Chondrocyte (in vitro differentiated cells): Measurements from ENCODE around the gene KCNG4. TPM values are rescaled to one million over a fixed set of nuclear protein-coding genes. Genes with fewer than 3 reads are reported as not detected.

Experiments
- DNase-seq: peaks from one replicate; pipeline ENCODE4 v3.0.0; 2021; ENCODE audit warnings: mixed read lengths, low spot score
- H3K27ac Mint-ChIP-seq: one replicate; pipeline ENCODE4 v1.8.0; 2021; ENCODE audit warnings: mild to moderate bottlenecking, moderate library complexity, mixed read lengths; ENCODE audit not compliant: unreplicated experiment
- H3K27me3 Mint-ChIP-seq: 2 replicates; pipeline ENCODE4 v1.8.0; 2021; ENCODE audit warnings: low read depth, mixed read lengths
- H3K36me3 Mint-ChIP-seq: 2 replicates; pipeline ENCODE4 v1.8.0; 2021; ENCODE audit warnings: low read depth, mixed read lengths
- H3K4me1 Mint-ChIP-seq: 2 replicates; pipeline ENCODE4 v1.8.0; 2021; ENCODE audit warnings: low read depth, mild to moderate bottlenecking, mixed read lengths
- H3K4me3 Mint-ChIP-seq: one replicate; pipeline ENCODE4 v1.8.0; 2021; ENCODE audit warnings: mild to moderate bottlenecking, moderate library complexity, mixed read lengths; ENCODE audit not compliant: unreplicated experiment
- H3K9me3 Mint-ChIP-seq: 2 replicates; pipeline ENCODE4 v1.8.0; 2021; ENCODE audit warnings: low read depth, mixed read lengths
- total RNA-seq: library from RNA; stranded (reverse); gene quantifications from 3 replicates; pipeline ENCODE4 v1.2.1, GENCODE V29; 2021
- TF ChIP-seq, protein P1 (sequence below): fragments of 200-600 bp; sonication (generic); IDR thresholded peaks from 2 replicates; pipeline ENCODE4 v1.5.0; 2021; ENCODE audit warnings: antibody characterized with exemption, mild to moderate bottlenecking, moderate library complexity

The KCNG4 gene
- total RNA-seq, 1 donor from 2014 or later = not detected

- Mint-ChIP-seq H3K36me3 (no peaks in the 10 kb centered on the region), H3K27me3 (peaks cover 51% of the 10 kb centered on the region), H3K4me1 (peaks cover 16% of the 10 kb centered on the region), H3K27ac (no peak overlapping the region), H3K4me3 (no peak overlapping the region), H3K9me3 (no peaks in the 10 kb centered on the region)
- DNase-seq = no peak
- TF ChIP-seq, protein P1, sequence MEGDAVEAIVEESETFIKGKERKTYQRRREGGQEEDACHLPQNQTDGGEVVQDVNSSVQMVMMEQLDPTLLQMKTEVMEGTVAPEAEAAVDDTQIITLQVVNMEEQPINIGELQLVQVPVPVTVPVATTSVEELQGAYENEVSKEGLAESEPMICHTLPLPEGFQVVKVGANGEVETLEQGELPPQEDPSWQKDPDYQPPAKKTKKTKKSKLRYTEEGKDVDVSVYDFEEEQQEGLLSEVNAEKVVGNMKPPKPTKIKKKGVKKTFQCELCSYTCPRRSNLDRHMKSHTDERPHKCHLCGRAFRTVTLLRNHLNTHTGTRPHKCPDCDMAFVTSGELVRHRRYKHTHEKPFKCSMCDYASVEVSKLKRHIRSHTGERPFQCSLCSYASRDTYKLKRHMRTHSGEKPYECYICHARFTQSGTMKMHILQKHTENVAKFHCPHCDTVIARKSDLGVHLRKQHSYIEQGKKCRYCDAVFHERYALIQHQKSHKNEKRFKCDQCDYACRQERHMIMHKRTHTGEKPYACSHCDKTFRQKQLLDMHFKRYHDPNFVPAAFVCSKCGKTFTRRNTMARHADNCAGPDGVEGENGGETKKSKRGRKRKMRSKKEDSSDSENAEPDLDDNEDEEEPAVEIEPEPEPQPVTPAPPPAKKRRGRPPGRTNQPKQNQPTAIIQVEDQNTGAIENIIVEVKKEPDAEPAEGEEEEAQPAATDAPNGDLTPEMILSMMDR = no peak
Observed at GRCh38 chr16:84227548-84227947, 12.3 kb downstream of the KCNG4 start.

DNA sequence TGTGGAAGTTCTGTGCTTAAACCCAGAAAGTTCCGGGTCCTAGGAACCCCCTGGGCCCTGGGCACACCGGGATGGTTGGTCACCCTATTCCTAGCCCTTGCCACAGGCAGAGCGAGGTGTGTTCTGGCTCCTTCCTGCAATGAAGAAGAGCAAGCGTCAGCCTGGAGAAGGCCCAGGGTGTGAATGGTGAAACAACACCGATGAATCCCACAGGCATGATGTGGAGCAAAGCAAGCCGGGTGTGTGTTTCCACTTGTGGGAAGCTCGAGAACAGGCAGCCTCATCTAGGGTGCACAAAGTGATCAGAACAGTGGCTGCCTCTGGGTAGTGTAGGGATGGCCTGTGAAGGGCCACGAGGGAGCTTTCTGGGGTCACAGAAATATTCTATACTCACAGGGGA lies 13.8 kb downstream of the KCNG4 start:
- H3K4me3 Mint-ChIP-seq = no peak overlapping the region
- peaks cover 42% of the 10 kb centered on the region for H3K27me3 Mint-ChIP-seq
- no peaks in the 10 kb centered on the region for H3K9me3 Mint-ChIP-seq
- H3K36me3 Mint-ChIP-seq = no peaks in the 10 kb centered on the region
- no peak for DNase-seq
- H3K4me1 Mint-ChIP-seq = peaks cover 16% of the 10 kb centered on the region
- TF ChIP-seq, protein P1 = no peak
- no peak overlapping the region for H3K27ac Mint-ChIP-seq

DNA sequence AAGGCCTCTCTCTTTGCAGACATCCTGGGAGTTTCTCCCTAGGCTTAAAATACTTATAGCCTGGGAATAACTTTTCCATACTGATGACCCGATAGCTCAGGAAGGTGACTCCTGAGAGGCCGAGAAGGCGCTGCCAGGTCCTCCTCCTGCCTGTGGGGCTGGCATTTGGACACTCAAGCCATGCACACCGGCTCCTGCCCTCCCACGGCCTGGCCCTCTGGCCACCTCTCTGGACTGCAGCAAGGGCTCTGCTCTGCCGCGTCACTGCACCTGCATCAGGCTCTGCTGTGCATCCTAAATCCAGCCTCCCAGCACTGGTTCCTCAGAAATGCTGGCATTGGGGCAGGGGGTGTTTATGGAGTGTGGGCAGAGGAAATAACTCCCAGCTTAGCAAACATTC lies 14.2 kb downstream of the KCNG4 start:
- TF ChIP-seq, protein P1 = no peak
- no peak overlapping the region for H3K4me3 Mint-ChIP-seq
- no peak for DNase-seq
- H3K4me1 Mint-ChIP-seq = peaks cover 21% of the 10 kb centered on the region
- peaks cover 39% of the 10 kb centered on the region for H3K27me3 Mint-ChIP-seq
- no peak overlapping the region for H3K27ac Mint-ChIP-seq
- H3K36me3 Mint-ChIP-seq = no peaks in the 10 kb centered on the region
- H3K9me3 Mint-ChIP-seq = no peaks in the 10 kb centered on the region

GRCh38 chr16:84225126-84225525 lies 14.7 kb downstream of the KCNG4 start:
- no peak overlapping the region for H3K4me3 Mint-ChIP-seq
- no peaks in the 10 kb centered on the region for H3K36me3 Mint-ChIP-seq
- no peak overlapping the region for H3K27ac Mint-ChIP-seq
- H3K4me1 Mint-ChIP-seq = peaks cover 21% of the 10 kb centered on the region
- TF ChIP-seq, protein P1 = no peak
- peaks cover 38% of the 10 kb centered on the region for H3K27me3 Mint-ChIP-seq
- no peak for DNase-seq
- no peaks in the 10 kb centered on the region for H3K9me3 Mint-ChIP-seq

DNA sequence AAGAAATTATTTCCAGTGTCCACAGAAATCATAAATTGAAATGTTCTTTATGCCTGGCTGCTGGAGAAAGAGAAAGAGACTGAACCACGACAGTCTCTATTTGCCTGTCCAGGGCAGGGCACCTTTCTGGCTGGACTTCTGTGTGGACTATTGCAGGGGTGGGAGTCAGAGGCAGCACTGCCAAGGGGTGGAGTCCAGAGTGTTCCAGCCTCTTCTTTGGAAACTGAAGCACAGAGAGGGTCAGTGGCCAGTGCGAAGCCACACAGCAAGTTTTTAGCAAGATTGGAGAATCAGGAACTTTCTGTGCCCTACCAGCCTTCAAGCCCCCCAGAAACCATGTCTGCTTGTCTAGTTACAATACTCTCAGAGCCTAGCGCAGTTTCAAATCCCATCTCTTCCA lies 15.3 kb downstream of the KCNG4 start:
- Mint-ChIP-seq H3K4me3 (no peak overlapping the region), H3K9me3 (no peaks in the 10 kb centered on the region), H3K4me1 (peaks cover 21% of the 10 kb centered on the region), H3K36me3 (no peaks in the 10 kb centered on the region), H3K27ac (no peak overlapping the region), H3K27me3 (peaks cover 39% of the 10 kb centered on the region)
- TF ChIP-seq, protein P1 = no peak
- DNase-seq = no peak
